Right lobe of liver (tissue), 6 donors: ENCODE results near the gene SLC4A9. TPM values are rescaled to one million over a fixed set of nuclear protein-coding genes. Genes with fewer than 3 reads are reported as not detected.
"Not testable (repeated sequence)": the region's sequence is repeated elsewhere in the genome, so short reads cannot be mapped to it uniquely, and the experiment has no call there.

Experiments
- ATAC-seq, 4 donors: fragments of 200-7000 bp; cut with Tn5 transposase; one replicate each; pipeline ENCODE4 v1.9.1; 2020; ENCODE audit warnings: mild to moderate bottlenecking in 4 of 4, moderate library complexity in 4 of 4
- DNase-seq, 3 donors: peaks; one replicate each; pipeline ENCODE4 v3.0.0-alpha.2; 2020
- H3K27ac ChIP-seq, 3 donors: fragments of 200-600 bp; one replicate each; pipeline ENCODE4 v1.8.0; 2022
- H3K27me3 ChIP-seq, 2 donors: fragments of 200-600 bp; one replicate each; pipeline ENCODE4 v1.8.0; 2022
- H3K36me3 ChIP-seq, 4 donors: fragments of 200-600 bp; sonication (generic) in 1 of 4; one replicate each; pipeline versions ENCODE4 v1.5.1 to v1.8.0; 2017 to 2022; ENCODE audit warnings: control low read depth in 1 of 4
- H3K4me1 ChIP-seq, 4 donors: fragments of 200-600 bp; sonication (generic) in 1 of 4; one replicate each; pipeline versions ENCODE4 v1.5.1 to v1.8.0; 2017 to 2022; ENCODE audit warnings: control low read depth in 1 of 4
- H3K4me3 ChIP-seq, 3 donors: fragments of 200-600 bp; one replicate each; pipeline ENCODE4 v1.8.0; 2022
- H3K9me3 ChIP-seq, 4 donors: fragments of 200-600 bp; sonication (generic) in 1 of 4; one replicate each; pipeline versions ENCODE4 v1.5.1 to v1.8.0; 2017 to 2022; ENCODE audit warnings: control low read depth in 1 of 4
- CTCF ChIP-seq, 4 donors: fragments of 200-600 bp in 3 of 4; fragments of 450-650 bp in 1 of 4; IDR thresholded peaks; one replicate each; pipeline versions ENCODE4 v1.5.1 to v1.8.0; 2016 to 2022; ENCODE audit warnings: antibody characterized with exemption in 4 of 4, mild to moderate bottlenecking in 2 of 4
- POLR2A ChIP-seq: fragments of 450-650 bp; IDR thresholded peaks from one replicate; pipeline ENCODE4 v1.6.1; 2017; ENCODE audit warnings: antibody characterized with exemption, mild to moderate bottlenecking
- WGBS: methylation state at CpG from one replicate; pipeline ENCODE4 v1.1.6; 2018; ENCODE audit warnings: low coverage, low lambda C conversion rate; ENCODE audit not compliant: insufficient coverage; ENCODE audit errors: missing lambda C conversion rate; 5-methylcytosine and 5-hydroxymethylcytosine counted together
- intact Hi-C, 2 donors: fragments of 100-400 bp; cut with DNase I; formaldehyde crosslinking; loops; one replicate each; pipeline versions ENCODE4 v1.11.2 to v1.14.1; 2022
- total RNA-seq, 6 experiments: library from RNA; depleted of rRNA in 2 of 6; stranded (reverse); fragments of >200 nt in 2 of 6; fragmentation: NEBNext Ultra II Directional in 3 of 6; extraction: Animal tissue kit (Norgen Biotek cat#: 25700) in 3 of 6; gene quantifications; one replicate each; pipeline versions ENCODE4 v1.1.0 to v1.2.4, GENCODE V29; 2016 to 2023
- donor health status: DM: no; HTN: yes; CAD: no.
- donor health status: DM: no; HTN: no; CAD: no.
- donor health status: DM: no; HTN: no; CAD: no.
- donor health status: DM: no; HTN: yes; CAD: no.
- donor health status: DM: no; HTN: yes; CAD: no.

Gene SLC4A9
- total RNA-seq, 6 experiments from 2014 or later: not detected

GRCh38 chr5:140417235-140417634 lies 57.2 kb downstream of the SLC4A9 start:
- 95% methylated on average over 2 of the region's 2 CpGs for WGBS
- intact Hi-C loops: no loop called here
- no peaks in the 10 kb centered on the region for H3K36me3 ChIP-seq
- no peak for DNase-seq
- H3K4me1 ChIP-seq: peaks cover 0 to 20% (median 10%) of the 10 kb centered on the region in 4 donors
- no peak overlapping the region for H3K4me3 ChIP-seq
- no peaks in the 10 kb centered on the region for H3K27me3 ChIP-seq
- no peaks in the 10 kb centered on the region for H3K9me3 ChIP-seq
- no peak overlapping the region for H3K27ac ChIP-seq
- ATAC-seq: no peak
- TF ChIP-seq POLR2A (no peak), CTCF (IDR thresholded peaks at IDR 0.05) (no peak)

- TF ChIP-seq POLR2A (no peak), CTCF (IDR thresholded peaks at IDR 0.05) (no peak)
- no peak for ATAC-seq
- Histone ChIP-seq H3K36me3 (no peaks in the 10 kb centered on the region), H3K4me1 (peaks cover 0 to 15% (median 3%) of the 10 kb centered on the region in 4 donors), H3K27me3 (no peaks in the 10 kb centered on the region), H3K9me3 (no peaks in the 10 kb centered on the region), H3K4me3 (no peak overlapping the region), H3K27ac (no peak overlapping the region)
- no CpG with 5 or more reads among the region's 1 CpG for WGBS
- no peak for DNase-seq
- intact Hi-C loops: no loop called here
These were observed 59.0 kb downstream of the SLC4A9 start for GRCh38 chr5:140418862-140419520.

GRCh38 chr5:140420226-140420570 lies 60.2 kb downstream of the SLC4A9 start:
- no peaks in the 10 kb centered on the region for H3K9me3 ChIP-seq
- WGBS: 96% methylated on average over 3 of the region's 4 CpGs
- peaks cover 0 to 15% (median 3%) of the 10 kb centered on the region in 4 donors for H3K4me1 ChIP-seq
- H3K27me3 ChIP-seq: no peaks in the 10 kb centered on the region
- no peak for TF ChIP-seq CTCF (IDR thresholded peaks at IDR 0.05)
- TF ChIP-seq POLR2A: no peak
- H3K4me3 ChIP-seq: no peak overlapping the region
- H3K36me3 ChIP-seq: no peaks in the 10 kb centered on the region
- DNase-seq (no peak), ATAC-seq (no peak)
- H3K27ac ChIP-seq: no peak overlapping the region
- intact Hi-C loops: no loop called here

GRCh38 chr5:140420665-140421361 lies 60.8 kb downstream of the SLC4A9 start:
- no peak for ATAC-seq
- Histone ChIP-seq H3K4me1 (peaks cover 0 to 15% (median 3%) of the 10 kb centered on the region in 4 donors), H3K36me3 (no peaks in the 10 kb centered on the region), H3K27ac (no peak overlapping the region), H3K4me3 (no peak overlapping the region), H3K9me3 (no peaks in the 10 kb centered on the region), H3K27me3 (no peaks in the 10 kb centered on the region)
- 53% methylated on average over 2 of the region's 5 CpGs for WGBS
- intact Hi-C loops: no loop called here
- DNase-seq: no peak
- TF ChIP-seq CTCF (IDR thresholded peaks at IDR 0.05) (no peak), POLR2A (no peak)

GRCh38 chr5:140421375-140421774 lies 61.4 kb downstream of the SLC4A9 start:
- H3K27me3 ChIP-seq, H3K4me3 ChIP-seq, H3K9me3 ChIP-seq, DNase-seq, intact Hi-C loops, H3K36me3 ChIP-seq, H3K27ac ChIP-seq, ATAC-seq: not testable (repeated sequence)
- peaks cover 0 to 15% (median 3%) of the 10 kb centered on the region in 4 donors for H3K4me1 ChIP-seq
- WGBS: 67% methylated on average over 3 of the region's 7 CpGs
